IPS-18a (cell line): Measurements from ENCODE around the gene ANGEL1.

ENCODE experiments used
- H3K27ac ChIP-seq: one replicate; pipeline ENCODE4 v1.5.1; 2013; ENCODE audit warnings: low read length
- H3K27me3 ChIP-seq: one replicate; pipeline ENCODE4 v1.6.1; 2013; ENCODE audit warnings: mild to moderate bottlenecking, low read length; ENCODE audit not compliant: control insufficient read depth, insufficient read depth
- H3K36me3 ChIP-seq: one replicate; pipeline ENCODE4 v1.6.1; 2013; ENCODE audit warnings: low read depth, low read length; ENCODE audit not compliant: control insufficient read depth
- H3K4me1 ChIP-seq: one replicate; pipeline ENCODE4 v1.6.1; 2013; ENCODE audit warnings: low read depth, low read length; ENCODE audit not compliant: control insufficient read depth
- H3K4me3 ChIP-seq: one replicate; pipeline ENCODE4 v1.5.1; 2013; ENCODE audit warnings: low read length
- H3K9ac ChIP-seq: one replicate; pipeline ENCODE4 v1.6.1; 2013; ENCODE audit warnings: mild to moderate bottlenecking, low read length, moderate library complexity
- H3K9me3 ChIP-seq: one replicate; pipeline ENCODE4 v1.6.1; 2013; ENCODE audit warnings: low read depth, low read length; ENCODE audit not compliant: control insufficient read depth

The ANGEL1 gene

GRCh38 chr14:76755610-76756370 lies 56.9 kb downstream of the ANGEL1 start:
- no peaks in the 10 kb centered on the region for H3K9me3 ChIP-seq
- no peak overlapping the region for H3K4me3 ChIP-seq
- H3K9ac ChIP-seq = no peak overlapping the region
- H3K27me3 ChIP-seq = peaks cover 20% of the 10 kb centered on the region
- no peak overlapping the region for H3K27ac ChIP-seq
- no peaks in the 10 kb centered on the region for H3K36me3 ChIP-seq
- H3K4me1 ChIP-seq = no peaks in the 10 kb centered on the region

GRCh38 chr14:76754586-76754985 lies 58.1 kb downstream of the ANGEL1 start:
- Histone ChIP-seq H3K9ac (no peak overlapping the region), H3K27ac (no peak overlapping the region), H3K4me3 (no peak overlapping the region), H3K27me3 (peaks cover 8% of the 10 kb centered on the region), H3K4me1 (no peaks in the 10 kb centered on the region), H3K9me3 (no peaks in the 10 kb centered on the region), H3K36me3 (no peaks in the 10 kb centered on the region)

- no peak overlapping the region for H3K27ac ChIP-seq
- H3K36me3 ChIP-seq = no peaks in the 10 kb centered on the region
- no peaks in the 10 kb centered on the region for H3K4me1 ChIP-seq
- H3K9ac ChIP-seq = no peak overlapping the region
- H3K27me3 ChIP-seq = no peaks in the 10 kb centered on the region
- H3K9me3 ChIP-seq = no peaks in the 10 kb centered on the region
- no peak overlapping the region for H3K4me3 ChIP-seq
Observed at GRCh38 chr14:76753541-76754198, 59.0 kb downstream of the ANGEL1 start.

- Histone ChIP-seq H3K4me3 (no peak overlapping the region), H3K4me1 (no peaks in the 10 kb centered on the region), H3K36me3 (no peaks in the 10 kb centered on the region), H3K27ac (no peak overlapping the region), H3K9ac (no peak overlapping the region), H3K9me3 (no peaks in the 10 kb centered on the region), H3K27me3 (no peaks in the 10 kb centered on the region)
Observed at GRCh38 chr14:76752744-76753143, 59.9 kb downstream of the ANGEL1 start.

- Histone ChIP-seq H3K9ac (no peak overlapping the region), H3K27ac (no peak overlapping the region), H3K4me3 (no peak overlapping the region), H3K4me1 (no peaks in the 10 kb centered on the region), H3K9me3 (no peaks in the 10 kb centered on the region), H3K36me3 (no peaks in the 10 kb centered on the region), H3K27me3 (no peaks in the 10 kb centered on the region)
Observed at GRCh38 chr14:76742966-76743365, 69.7 kb downstream of the ANGEL1 start.

GRCh38 chr14:76742185-76742584 lies 70.5 kb downstream of the ANGEL1 start:
- Histone ChIP-seq H3K9ac (no peak overlapping the region), H3K9me3 (no peaks in the 10 kb centered on the region), H3K4me1 (no peaks in the 10 kb centered on the region), H3K27me3 (no peaks in the 10 kb centered on the region), H3K27ac (no peak overlapping the region), H3K4me3 (no peak overlapping the region), H3K36me3 (no peaks in the 10 kb centered on the region)

- Histone ChIP-seq H3K9me3 (no peaks in the 10 kb centered on the region), H3K9ac (no peak overlapping the region), H3K27me3 (no peaks in the 10 kb centered on the region), H3K36me3 (no peaks in the 10 kb centered on the region), H3K27ac (no peak overlapping the region), H3K4me3 (no peak overlapping the region), H3K4me1 (no peaks in the 10 kb centered on the region)
Observed at GRCh38 chr14:76741074-76741473, 71.6 kb downstream of the ANGEL1 start.
